ENCODE results near the gene GPR12.
"Not testable (repeated sequence)": the region's sequence is repeated elsewhere in the genome, so short reads cannot be mapped to it uniquely, and the experiment has no call there.

Gene GPR12

DNA sequence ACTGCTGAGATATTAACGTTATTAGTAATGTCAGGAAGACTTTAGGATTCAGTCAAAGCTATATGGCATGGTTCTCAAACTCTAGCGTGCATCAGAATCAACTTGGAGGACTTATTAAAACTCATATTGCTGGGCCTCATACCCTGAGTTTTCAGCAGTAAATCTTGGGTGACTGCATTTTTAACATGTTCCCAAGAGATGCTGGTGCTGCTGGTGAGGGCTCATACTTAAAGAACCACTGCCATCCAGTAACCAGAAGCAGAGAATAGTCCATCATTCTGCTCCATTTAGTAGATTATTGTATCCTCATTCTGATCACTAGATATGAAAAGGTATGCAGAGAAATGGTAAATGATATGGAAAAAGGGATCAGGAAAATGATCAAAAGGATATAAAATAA, 7.9 kb downstream of the GPR12 start:
- H3K4me3 ChIP-seq: no peak overlapping the region
- H3K9ac ChIP-seq: no peak overlapping the region
- no peaks in the 10 kb centered on the region for H3K9me3 ChIP-seq (replicated peaks in 1 of 11)
- H3K27me3 ChIP-seq: no peaks in the 10 kb centered on the region
- H3K4me1 ChIP-seq: no peaks in the 10 kb centered on the region
- no peak overlapping the region for H3K27ac ChIP-seq
- H3K36me3 ChIP-seq: no peaks in the 10 kb centered on the region
- H3K4me2 ChIP-seq: no peak overlapping the region
- H4K20me1 ChIP-seq: no peaks in the 10 kb centered on the region
- TF ChIP-seq Cebpa-rat (IDR thresholded peaks at IDR 0.05): no peak

GRCh38 chr13:26749905-26750304, 10.7 kb downstream of the GPR12 start:
- no peak overlapping the region for H3K4me3 ChIP-seq
- no peak overlapping the region for H3K9ac ChIP-seq
- TF ChIP-seq Cebpa-rat (IDR thresholded peaks at IDR 0.05): no peak
- no peaks in the 10 kb centered on the region for H3K4me1 ChIP-seq
- no peak overlapping the region for H3K4me2 ChIP-seq
- H3K27ac ChIP-seq: no peak overlapping the region
- H3K27me3 ChIP-seq: no peaks in the 10 kb centered on the region
- no peaks in the 10 kb centered on the region for H4K20me1 ChIP-seq
- H3K9me3 ChIP-seq (replicated peaks in 1 of 11): no peaks in the 10 kb centered on the region
- no peaks in the 10 kb centered on the region for H3K36me3 ChIP-seq

GRCh38 chr13:26749285-26749684, 11.3 kb downstream of the GPR12 start:
- TF ChIP-seq Cebpa-rat (IDR thresholded peaks at IDR 0.05): no peak
- Histone ChIP-seq H3K4me1 (no peaks in the 10 kb centered on the region), H4K20me1 (no peaks in the 10 kb centered on the region), H3K4me3 (no peak overlapping the region), H3K27me3 (no peaks in the 10 kb centered on the region), H3K9me3 (replicated peaks in 1 of 11) (no peaks in the 10 kb centered on the region), H3K36me3 (no peaks in the 10 kb centered on the region), H3K27ac (no peak overlapping the region), H3K4me2 (no peak overlapping the region), H3K9ac (no peak overlapping the region)

DNA sequence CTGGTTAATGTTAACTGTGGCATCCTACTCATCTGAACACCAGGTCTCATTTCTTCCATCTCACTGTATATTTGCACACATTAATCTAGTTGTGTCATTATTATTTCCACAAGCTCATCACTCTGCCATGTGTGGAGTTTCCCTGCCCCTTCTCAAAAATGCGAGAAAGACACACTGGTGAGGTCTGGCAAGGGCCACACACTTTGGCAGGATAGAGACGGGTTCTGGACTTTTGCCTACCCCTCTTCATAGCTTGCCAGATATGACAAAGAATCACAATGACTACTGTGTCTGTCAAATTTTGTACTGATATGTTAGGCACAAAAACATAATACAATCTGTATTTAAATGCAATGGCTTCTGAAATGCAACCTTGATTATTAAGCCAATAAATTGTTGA, 12.9 kb downstream of the GPR12 start:
- Histone ChIP-seq H3K27me3 (no peaks in the 10 kb centered on the region), H3K4me3 (no peak overlapping the region), H3K4me2 (no peak overlapping the region), H3K9ac (no peak overlapping the region), H3K9me3 (replicated peaks in 1 of 11) (no peaks in the 10 kb centered on the region), H4K20me1 (no peaks in the 10 kb centered on the region), H3K36me3 (no peaks in the 10 kb centered on the region), H3K27ac (no peak overlapping the region), H3K4me1 (no peaks in the 10 kb centered on the region)
- TF ChIP-seq Cebpa-rat (IDR thresholded peaks at IDR 0.05): no peak

DNA sequence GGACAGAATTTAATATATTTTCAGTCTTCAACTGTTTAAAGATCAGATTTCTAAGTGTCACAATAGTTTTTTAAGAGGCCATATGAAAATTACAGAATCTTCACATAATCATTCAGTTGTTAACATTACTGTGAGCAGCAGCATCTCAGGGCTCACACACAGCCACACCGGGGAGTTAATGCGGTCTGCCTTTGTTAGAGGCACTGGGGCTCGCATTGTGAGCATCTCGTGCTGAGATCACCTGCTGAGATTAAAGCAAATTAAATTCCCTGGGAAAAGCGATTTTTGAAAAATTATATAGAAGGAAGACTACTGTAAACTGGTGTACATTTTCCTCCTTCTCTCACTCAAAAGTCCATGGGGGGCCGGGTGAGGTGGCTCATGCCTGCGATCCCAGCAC, 16.6 kb downstream of the GPR12 start:
- Histone ChIP-seq H3K27me3 (no peaks in the 10 kb centered on the region), H3K4me1 (no peaks in the 10 kb centered on the region), H3K9me3 (replicated peaks in 1 of 11) (peaks cover 8 to 19% (median 16%) of the 10 kb centered on the region in 11 experiments), H3K36me3 (no peaks in the 10 kb centered on the region), H3K4me3 (no peak overlapping the region), H3K9ac (no peak overlapping the region), H4K20me1 (no peaks in the 10 kb centered on the region), H3K27ac (no peak overlapping the region), H3K4me2 (no peak overlapping the region)
- TF ChIP-seq Cebpa-rat (IDR thresholded peaks at IDR 0.05): no peak

DNA sequence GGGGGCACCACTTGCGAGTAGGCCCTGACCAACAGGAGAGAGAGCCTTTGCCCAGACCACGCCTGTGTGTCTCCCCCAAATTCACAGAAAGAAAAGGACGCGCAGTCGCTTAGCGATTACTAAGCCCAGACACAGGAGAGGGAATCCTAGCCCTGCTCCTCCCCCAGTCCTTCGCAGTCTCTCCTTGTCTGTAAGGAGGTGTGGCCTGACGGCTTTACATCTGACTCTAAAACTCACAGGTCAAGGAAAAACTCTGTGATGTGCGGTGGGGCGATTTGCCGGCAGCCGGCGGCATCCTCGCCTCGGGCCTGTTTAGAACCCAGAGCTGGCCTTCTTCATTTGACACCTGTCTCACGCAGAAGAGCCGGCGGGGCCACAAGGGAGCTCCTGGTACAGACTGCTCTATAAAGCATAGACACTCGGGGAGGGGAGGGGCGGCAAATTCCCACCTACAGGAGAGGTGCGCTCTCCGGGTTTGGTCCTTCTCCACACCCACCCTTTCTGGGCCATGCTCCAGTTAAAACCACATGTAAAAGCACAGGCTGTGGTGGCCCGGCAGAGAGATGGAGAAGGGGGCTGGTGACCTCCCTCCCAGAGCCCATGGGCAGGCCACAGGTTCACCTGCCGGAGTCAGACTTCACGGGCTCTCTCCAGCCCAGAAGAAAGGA, 17.8 kb downstream of the GPR12 start:
- peaks cover 19 to 30% (median 27%) of the 10 kb centered on the region in 11 experiments for H3K9me3 ChIP-seq (replicated peaks in 1 of 11)
- H3K4me2 ChIP-seq: no peak overlapping the region
- TF ChIP-seq Cebpa-rat (IDR thresholded peaks at IDR 0.05): no peak
- H4K20me1 ChIP-seq: no peaks in the 10 kb centered on the region
- no peak overlapping the region for H3K27ac ChIP-seq
- no peaks in the 10 kb centered on the region for H3K4me1 ChIP-seq
- H3K36me3 ChIP-seq: no peaks in the 10 kb centered on the region
- H3K4me3 ChIP-seq: no peak overlapping the region
- H3K9ac ChIP-seq: no peak overlapping the region
- no peaks in the 10 kb centered on the region for H3K27me3 ChIP-seq

DNA sequence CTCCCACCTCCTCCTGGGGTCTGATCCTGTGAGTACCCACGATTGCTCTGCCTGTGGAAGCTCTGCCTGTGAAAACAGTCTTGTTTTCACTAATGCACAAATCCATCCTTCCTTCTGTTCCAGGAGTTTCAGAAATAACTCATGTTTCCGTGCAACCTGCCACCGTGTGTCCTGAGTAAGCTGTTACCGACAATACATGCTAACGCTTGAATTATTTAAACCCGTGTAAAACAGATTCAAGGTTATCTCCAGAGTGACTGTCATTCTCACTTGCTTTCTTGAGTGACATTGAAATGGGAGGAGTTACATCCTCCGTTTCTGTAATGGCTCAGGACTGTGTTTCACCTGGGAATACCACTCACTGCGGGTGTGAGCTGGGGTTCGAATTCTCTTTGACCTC, 24.9 kb downstream of the GPR12 start:
- TF ChIP-seq Cebpa-rat (IDR thresholded peaks at IDR 0.05): no peak
- no peaks in the 10 kb centered on the region for H3K4me1 ChIP-seq
- peaks cover 29 to 43% (median 37%) of the 10 kb centered on the region in 11 experiments for H3K9me3 ChIP-seq (replicated peaks in 1 of 11)
- H3K4me2 ChIP-seq: no peak overlapping the region
- no peak overlapping the region for H3K4me3 ChIP-seq
- H3K27ac ChIP-seq: no peak overlapping the region
- H3K27me3 ChIP-seq: no peaks in the 10 kb centered on the region
- H3K9ac ChIP-seq: no peak overlapping the region
- no peaks in the 10 kb centered on the region for H4K20me1 ChIP-seq
- H3K36me3 ChIP-seq: no peaks in the 10 kb centered on the region

GRCh38 chr13:26727633-26728032, 33.0 kb downstream of the GPR12 start:
- no peaks in the 10 kb centered on the region for H3K27me3 ChIP-seq

DNA sequence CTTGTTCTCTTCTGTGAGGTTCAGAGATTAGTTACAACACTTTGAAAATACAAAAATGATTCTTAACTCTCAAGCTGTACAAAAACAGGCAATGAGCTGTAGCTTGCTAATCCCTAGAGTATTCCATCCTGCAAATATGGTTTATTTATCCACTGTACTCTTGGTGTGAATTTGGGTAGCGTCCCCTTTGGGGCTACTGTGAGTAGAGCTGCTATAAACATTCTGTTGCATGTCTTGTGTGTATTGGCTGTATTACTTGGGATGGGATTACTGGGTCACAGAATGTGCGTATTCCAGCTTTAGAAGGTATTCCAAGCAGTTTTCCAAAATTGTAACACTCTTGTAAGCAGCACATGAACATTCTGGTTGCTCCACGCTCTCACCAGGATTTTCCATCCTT, 33.5 kb downstream of the GPR12 start:
- peaks cover 4 to 31% (median 25%) of the 10 kb centered on the region in 10 experiments for H3K4me1 ChIP-seq
- H3K27me3 ChIP-seq: no peaks in the 10 kb centered on the region
- H3K4me3 ChIP-seq: no peak overlapping the region
- H3K36me3 ChIP-seq: no peaks in the 10 kb centered on the region
- peak overlapping the region in 7 of 11 experiments; percentile 25 to 70 (median 49); a peak in 12 of 22 replicates for H3K4me2 ChIP-seq
- no peaks in the 10 kb centered on the region for H4K20me1 ChIP-seq
- H3K9ac ChIP-seq: no peak overlapping the region
- H3K27ac ChIP-seq: no peak overlapping the region
- peaks cover 0 to 17% (median 6%) of the 10 kb centered on the region in 11 experiments; a peak in 10 of 22 replicates for H3K9me3 ChIP-seq (replicated peaks in 1 of 11)
- no peak for TF ChIP-seq Cebpa-rat (IDR thresholded peaks at IDR 0.05)

More at GRCh38 chr13:26727633-26728032, 33.0 kb downstream of the GPR12 start:
- H3K4me3 ChIP-seq: no peak overlapping the region
- H3K27ac ChIP-seq: no peak overlapping the region
- H3K4me2 ChIP-seq: no peak overlapping the region
- TF ChIP-seq Cebpa-rat (IDR thresholded peaks at IDR 0.05): no peak
- peaks cover 0 to 26% (median 20%) of the 10 kb centered on the region in 10 experiments; a peak in 15 of 20 replicates for H3K4me1 ChIP-seq
- no peak overlapping the region for H3K9ac ChIP-seq
- H3K9me3 ChIP-seq (replicated peaks in 1 of 11): peaks cover 0 to 17% (median 6%) of the 10 kb centered on the region in 11 experiments; a peak in 10 of 22 replicates
- H3K36me3 ChIP-seq: no peaks in the 10 kb centered on the region
- no peaks in the 10 kb centered on the region for H4K20me1 ChIP-seq

GRCh38 chr13:26726684-26727083, 33.9 kb downstream of the GPR12 start:
- Histone ChIP-seq H3K4me2 (peak overlapping the region in 9 of 11 experiments; percentile 10 to 70 (median 47); a peak in 15 of 22 replicates), H4K20me1 (no peaks in the 10 kb centered on the region)

GRCh38 chr13:26723620-26724019, 37.0 kb downstream of the GPR12 start:
- H3K9ac ChIP-seq, H3K27ac ChIP-seq, H3K36me3 ChIP-seq, H3K4me2 ChIP-seq, H3K4me3 ChIP-seq, H3K27me3 ChIP-seq, H4K20me1 ChIP-seq: not testable (repeated sequence)
- Histone ChIP-seq H3K9me3 (replicated peaks in 1 of 11) (peaks cover 0 to 17% (median 6%) of the 10 kb centered on the region in 11 experiments; a peak in 10 of 22 replicates), H3K4me1 (peaks cover 34 to 61% (median 55%) of the 10 kb centered on the region in 10 experiments)

More at GRCh38 chr13:26726684-26727083, 33.9 kb downstream of the GPR12 start:
- peaks cover 9 to 35% (median 30%) of the 10 kb centered on the region in 10 experiments for H3K4me1 ChIP-seq
- H3K9ac ChIP-seq: no peak overlapping the region
- no peak overlapping the region for H3K4me3 ChIP-seq
- H3K27ac ChIP-seq: no peak overlapping the region
- peaks cover 0 to 17% (median 6%) of the 10 kb centered on the region in 11 experiments; a peak in 10 of 22 replicates for H3K9me3 ChIP-seq (replicated peaks in 1 of 11)
- TF ChIP-seq Cebpa-rat (IDR thresholded peaks at IDR 0.05): no peak
- no peaks in the 10 kb centered on the region for H3K36me3 ChIP-seq
- no peaks in the 10 kb centered on the region for H3K27me3 ChIP-seq
